IMR-90 (cell line): ENCODE results near the gene BLTP3B. TPM values are rescaled to one million over a fixed set of nuclear protein-coding genes. Genes with fewer than 3 reads are reported as not detected.

Source experiments
- ATAC-seq: fragments of 200-7000 bp; cut with Tn5 transposase; 2 replicates; pipeline ENCODE4 v1.9.1; 2020; ENCODE audit warnings: low read depth, mild to moderate bottlenecking, moderate library complexity
- BruUV-seq: library from RNA; stranded (reverse); fragments of 400-500 nt; replicated peaks from 2 replicates; lab custom pipeline; 2021; lab: Mats Ljungman, UMichigan
- CTCF ChIA-PET: fragments of 300-600 bp; formaldehyde crosslinking; extraction: SDS; loops from one replicate; lab custom pipeline; 2021; ENCODE audit warnings: antibody characterized with exemption; lab: Yijun Ruan, JAX
- POLR2A ChIA-PET: fragments of 300-600 bp; sonication (Branson Sonifier 250); formaldehyde crosslinking; loops from one replicate; lab custom pipeline; 2022; ENCODE audit warnings: antibody characterized with exemption; ENCODE audit not compliant: unreplicated experiment; lab: Charles Lee
- DNase-seq: peaks from one replicate; pipeline ENCODE4 v3.0.0; 2013
- H2AFZ ChIP-seq: replicated peaks from 2 replicates; pipeline ENCODE3; 2013; ENCODE audit warnings: low read length, mild to moderate bottlenecking; ENCODE audit not compliant: poor library complexity
- H2AK5ac ChIP-seq: 2 replicates; pipeline ENCODE4 v1.6.1; 2013; ENCODE audit warnings: low read depth, low read length, inconsistent platforms
- H2AK9ac ChIP-seq: replicated peaks from 2 replicates; pipeline ENCODE3; 2013; ENCODE audit warnings: mild to moderate bottlenecking, low read depth, low read length, moderate library complexity; ENCODE audit not compliant: poor library complexity
- H2BK120ac ChIP-seq: 2 replicates; pipeline ENCODE4 v1.6.1; 2013; ENCODE audit warnings: low read depth, low read length, inconsistent platforms
- H2BK15ac ChIP-seq: 3 replicates; pipeline ENCODE4 v1.6.1; 2013; ENCODE audit warnings: low read depth, low read length, inconsistent platforms
- H2BK20ac ChIP-seq: 2 replicates; pipeline ENCODE4 v1.6.1; 2013; ENCODE audit warnings: low read depth, mild to moderate bottlenecking, inconsistent platforms, low read length, moderate library complexity
- H2BK5ac ChIP-seq: 2 replicates; pipeline ENCODE4 v1.6.1; 2013; ENCODE audit warnings: mild to moderate bottlenecking, low read depth, low read length, inconsistent platforms; ENCODE audit not compliant: poor library complexity, severe bottlenecking
- H3K14ac ChIP-seq: replicated peaks from 2 replicates; pipeline ENCODE4 v1.6.1; 2013; ENCODE audit warnings: low read depth, low read length, inconsistent platforms
- H3K18ac ChIP-seq: 2 replicates; pipeline ENCODE4 v1.6.1; 2013; ENCODE audit warnings: low read depth, low read length, control low read depth
- H3K23ac ChIP-seq: 2 replicates; pipeline ENCODE4 v1.6.1; 2013; ENCODE audit warnings: low read depth, low read length, inconsistent platforms
- H3K27ac ChIP-seq: 2 replicates; pipeline ENCODE4 v1.5.1; 2013; ENCODE audit warnings: mild to moderate bottlenecking, control low read depth, low read length; ENCODE audit not compliant: insufficient read depth
- H3K27me3 ChIP-seq: 2 replicates; pipeline ENCODE4 v1.6.1; 2013; ENCODE audit warnings: low read length; ENCODE audit not compliant: control insufficient read depth, insufficient read depth
- H3K36me3 ChIP-seq: 2 replicates; pipeline ENCODE4 v1.6.1; 2013; ENCODE audit warnings: low read length, mixed read lengths; ENCODE audit not compliant: control insufficient read depth, insufficient read depth
- H3K4ac ChIP-seq: 2 replicates; pipeline ENCODE4 v1.6.1; 2013; ENCODE audit warnings: low read depth, low read length, inconsistent platforms
- H3K4me1 ChIP-seq: 2 replicates; pipeline ENCODE4 v1.6.1; 2013; ENCODE audit warnings: low read length, mixed read lengths; ENCODE audit not compliant: control insufficient read depth, insufficient read depth
- H3K4me2 ChIP-seq: 2 replicates; pipeline ENCODE4 v1.6.1; 2013; ENCODE audit warnings: low read depth, mild to moderate bottlenecking, control low read depth, low read length, moderate library complexity
- H3K4me3 ChIP-seq: 2 replicates; pipeline ENCODE4 v1.5.1; 2013; ENCODE audit warnings: low read depth, mild to moderate bottlenecking, control low read depth, low read length, moderate library complexity; ENCODE audit not compliant: insufficient read depth
- H3K56ac ChIP-seq: 2 replicates; pipeline ENCODE4 v1.6.1; 2013; ENCODE audit warnings: low read length, inconsistent platforms; ENCODE audit not compliant: insufficient read depth; ENCODE audit errors: extremely low read depth
- H3K79me1 ChIP-seq, 2 experiments: 2 replicates each; pipeline ENCODE4 v1.6.1; 2013; ENCODE audit warnings: low read length in 2 of 2, inconsistent platforms in 1 of 2, low read depth in 1 of 2
- H3K9ac ChIP-seq: 2 replicates; pipeline ENCODE4 v1.6.1; 2013; ENCODE audit warnings: low read depth, low read length, control low read depth
- H3K9me1 ChIP-seq: 2 replicates; pipeline ENCODE4 v1.6.1; 2013; ENCODE audit warnings: low read length, inconsistent platforms; ENCODE audit not compliant: insufficient read depth
- H3K9me3 ChIP-seq: 2 replicates; pipeline ENCODE4 v1.6.1; 2013; ENCODE audit warnings: low read length; ENCODE audit not compliant: control insufficient read depth, insufficient read depth
- H4K20me1 ChIP-seq: 2 replicates; pipeline ENCODE4 v1.6.1; 2013; ENCODE audit warnings: low read length, inconsistent platforms; ENCODE audit not compliant: insufficient read depth
- H4K5ac ChIP-seq: 2 replicates; pipeline ENCODE4 v1.6.1; 2013; ENCODE audit warnings: mild to moderate bottlenecking, low read depth, low read length, control low read depth
- H4K8ac ChIP-seq, 2 experiments: 2 replicates each; pipeline ENCODE4 v1.6.1; 2013; ENCODE audit warnings: low read depth in 2 of 2, low read length in 2 of 2, control low read depth in 1 of 2, inconsistent platforms in 1 of 2
- H4K91ac ChIP-seq: 2 replicates; pipeline ENCODE4 v1.6.1; 2013; ENCODE audit warnings: low read depth, low read length, inconsistent platforms; ENCODE audit not compliant: insufficient read depth
- CEBPB ChIP-seq: IDR thresholded peaks from 2 replicates; pipeline ENCODE4 v1.6.1; 2012; ENCODE audit warnings: low read depth, low read length, improper control_type of control experiment
- CHD1 ChIP-seq: IDR thresholded peaks from 2 replicates; pipeline ENCODE4 v1.6.1; 2012; ENCODE audit warnings: low read depth, low read length, improper control_type of control experiment
- FOS ChIP-seq: fragments of 150-350 bp; IDR thresholded peaks from 2 replicates; pipeline ENCODE4 v1.6.1; 2016; ENCODE audit warnings: low read depth, low read length
- MAFK ChIP-seq: IDR thresholded peaks from 2 replicates; pipeline ENCODE4 v1.6.1; 2012; ENCODE audit warnings: low read depth, low read length, improper control_type of control experiment
- MAZ ChIP-seq: IDR thresholded peaks from 2 replicates; pipeline ENCODE4 v1.6.1; 2012; ENCODE audit warnings: low read depth, mild to moderate bottlenecking, low read length, improper control_type of control experiment, moderate library complexity, borderline replicate concordance
- MXI1 ChIP-seq: IDR thresholded peaks from 2 replicates; pipeline ENCODE4 v1.6.1; 2012; ENCODE audit warnings: low read depth, mild to moderate bottlenecking, low read length, moderate library complexity, borderline replicate concordance
- NFE2L2 ChIP-seq: fragments of 150-350 bp; IDR thresholded peaks from 2 replicates; pipeline ENCODE4 v1.6.1; 2016; ENCODE audit warnings: low read depth, mild to moderate bottlenecking, low read length
- POLR2A ChIP-seq: IDR thresholded peaks from 2 replicates; pipeline ENCODE4 v1.6.1; 2012; ENCODE audit warnings: mild to moderate bottlenecking, low read depth, low read length
- RCOR1 ChIP-seq: IDR thresholded peaks from 2 replicates; pipeline ENCODE4 v1.6.1; 2012; ENCODE audit warnings: mild to moderate bottlenecking, low read length, improper control_type of control experiment; ENCODE audit not compliant: insufficient replicate concordance
- RFX5 ChIP-seq: IDR thresholded peaks from 2 replicates; pipeline ENCODE4 v1.8.0; 2012; ENCODE audit warnings: low read depth, mild to moderate bottlenecking, low read length, moderate library complexity
- SMC3 ChIP-seq: fragments of 150-350 bp; IDR thresholded peaks from 2 replicates; pipeline ENCODE4 v1.6.1; 2016; ENCODE audit warnings: low read depth, mild to moderate bottlenecking, antibody characterized with exemption, low read length, moderate library complexity
- WGBS, 2 experiments: methylation state at CpG; one replicate each; pipeline versions ENCODE4 v1.1.5 to v1.1.7; 2013; ENCODE audit warnings: missing lambda C conversion rate in 2 of 2; ENCODE audit not compliant: insufficient read length in 1 of 2; ENCODE audit errors: extremely low coverage in 2 of 2; 5-methylcytosine and 5-hydroxymethylcytosine counted together
- dilution Hi-C: fragments of 300-500 bp; cut with HindIII; formaldehyde crosslinking; loops from one replicate; pipeline ENCODE4 v1.14.3; 2018; ENCODE audit warnings: low sequenced_read_pairs; ENCODE audit not compliant: unreplicated experiment
- in situ Hi-C: fragments of 300-500 bp; cut with MboI; formaldehyde crosslinking; loops from 3 replicates; pipeline ENCODE4 v1.14.3; 2019; ENCODE audit warnings: low sequenced_read_pairs, inconsistent platforms, mixed read lengths
- intact Hi-C: fragments of 100-400 bp; cut with micrococcal nuclease; formaldehyde crosslinking; loops from 2 replicates; pipeline ENCODE4 v1.10.0; 2022
- polyA plus RNA-seq, 3 experiments: library from polyadenylated mRNA; depleted of rRNA; stranded (reverse); fragments of >200 nt; gene quantifications; 2 replicates each; pipeline ENCODE4 v1.2.3, GENCODE V29; 2012; ENCODE audit warnings: low replicate concordance in 1 of 3
- total RNA-seq: library from RNA; depleted of rRNA; stranded (reverse); fragments of >200 nt; gene quantifications from 2 replicates; pipeline ENCODE4 v1.2.3, GENCODE V29; 2012
- TF ChIP-seq, protein P1 (sequence below): conservative IDR thresholded peaks from 2 replicates; pipeline ENCODE4 v1.5.1; 2012; ENCODE audit warnings: mild to moderate bottlenecking, low read depth, low read length, improper control_type of control experiment
- TF ChIP-seq, protein P2 (sequence below): fragments of 150-350 bp; IDR thresholded peaks from 2 replicates; pipeline ENCODE4 v1.6.1; 2016; ENCODE audit warnings: low read depth, mild to moderate bottlenecking, low read length, moderate library complexity, borderline replicate concordance

BLTP3B gene
- total and polyA plus RNA-seq, 2 of the 4 experiments (the other 2 are of a cell fraction), result 8.9 to 38.7 TPM

GRCh38 chr12:100158535-100158934 lies 15.9 kb upstream of the BLTP3B start:
- dilution Hi-C loops, result no loop called here
- H3K4me1 ChIP-seq, result no peaks in the 10 kb centered on the region
- H3K56ac ChIP-seq, result no peak overlapping the region
- CTCF ChIA-PET, result no interaction called here
- H3K36me3 ChIP-seq, result no peaks in the 10 kb centered on the region
- H3K27ac ChIP-seq, result no peak overlapping the region
- no peak overlapping the region for H4K8ac ChIP-seq
- H2AK9ac ChIP-seq, result no peak overlapping the region
- no peaks in the 10 kb centered on the region for H4K20me1 ChIP-seq
- peaks cover 8% of the 10 kb centered on the region; the same call in 1 of the 2 replicates for H3K27me3 ChIP-seq
- BruUV-seq, result no TSS peak
- H3K9me1 ChIP-seq, result no peaks in the 10 kb centered on the region
- no peak for DNase-seq
- H3K4me2 ChIP-seq, result no peak overlapping the region
- intact Hi-C loops, result no loop called here
- no peak overlapping the region for H2AFZ ChIP-seq
- POLR2A ChIA-PET, result no interaction called here
- no peak overlapping the region for H4K5ac ChIP-seq
- in situ Hi-C loops, result no loop called here
- no peak overlapping the region for H3K4me3 ChIP-seq
- H3K9me3 ChIP-seq, result no peaks in the 10 kb centered on the region
- no peak overlapping the region for H3K14ac ChIP-seq
- no peak overlapping the region for H3K4ac ChIP-seq
- TF ChIP-seq CHD1 (no peak), NFE2L2 (no peak), MAZ (no peak), CEBPB (no peak), RFX5 (no peak), MAFK (no peak), MXI1 (no peak), SMC3 (no peak), POLR2A (no peak), RCOR1 (no peak), FOS (no peak)
- TF ChIP-seq, protein P1, sequence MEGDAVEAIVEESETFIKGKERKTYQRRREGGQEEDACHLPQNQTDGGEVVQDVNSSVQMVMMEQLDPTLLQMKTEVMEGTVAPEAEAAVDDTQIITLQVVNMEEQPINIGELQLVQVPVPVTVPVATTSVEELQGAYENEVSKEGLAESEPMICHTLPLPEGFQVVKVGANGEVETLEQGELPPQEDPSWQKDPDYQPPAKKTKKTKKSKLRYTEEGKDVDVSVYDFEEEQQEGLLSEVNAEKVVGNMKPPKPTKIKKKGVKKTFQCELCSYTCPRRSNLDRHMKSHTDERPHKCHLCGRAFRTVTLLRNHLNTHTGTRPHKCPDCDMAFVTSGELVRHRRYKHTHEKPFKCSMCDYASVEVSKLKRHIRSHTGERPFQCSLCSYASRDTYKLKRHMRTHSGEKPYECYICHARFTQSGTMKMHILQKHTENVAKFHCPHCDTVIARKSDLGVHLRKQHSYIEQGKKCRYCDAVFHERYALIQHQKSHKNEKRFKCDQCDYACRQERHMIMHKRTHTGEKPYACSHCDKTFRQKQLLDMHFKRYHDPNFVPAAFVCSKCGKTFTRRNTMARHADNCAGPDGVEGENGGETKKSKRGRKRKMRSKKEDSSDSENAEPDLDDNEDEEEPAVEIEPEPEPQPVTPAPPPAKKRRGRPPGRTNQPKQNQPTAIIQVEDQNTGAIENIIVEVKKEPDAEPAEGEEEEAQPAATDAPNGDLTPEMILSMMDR, result no peak
- TF ChIP-seq, protein P2, sequence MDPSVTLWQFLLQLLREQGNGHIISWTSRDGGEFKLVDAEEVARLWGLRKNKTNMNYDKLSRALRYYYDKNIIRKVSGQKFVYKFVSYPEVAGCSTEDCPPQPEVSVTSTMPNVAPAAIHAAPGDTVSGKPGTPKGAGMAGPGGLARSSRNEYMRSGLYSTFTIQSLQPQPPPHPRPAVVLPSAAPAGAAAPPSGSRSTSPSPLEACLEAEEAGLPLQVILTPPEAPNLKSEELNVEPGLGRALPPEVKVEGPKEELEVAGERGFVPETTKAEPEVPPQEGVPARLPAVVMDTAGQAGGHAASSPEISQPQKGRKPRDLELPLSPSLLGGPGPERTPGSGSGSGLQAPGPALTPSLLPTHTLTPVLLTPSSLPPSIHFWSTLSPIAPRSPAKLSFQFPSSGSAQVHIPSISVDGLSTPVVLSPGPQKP, result no peak
- H2BK120ac ChIP-seq, result no peak overlapping the region
- H2BK5ac ChIP-seq, result no peak overlapping the region
- 71% methylated on average over 2 of the region's 4 CpGs; no CpG with 5 or more reads in 1 of the 2 experiments for WGBS, 2 experiments
- no peak overlapping the region for H2AK5ac ChIP-seq
- no peaks in the 10 kb centered on the region for H3K79me1 ChIP-seq
- no peak overlapping the region for H4K91ac ChIP-seq
- H2BK20ac ChIP-seq, result no peak overlapping the region
- no peak overlapping the region for H2BK15ac ChIP-seq
- ATAC-seq, result no peak
- H3K23ac ChIP-seq, result no peak overlapping the region
- H3K18ac ChIP-seq, result no peak overlapping the region
- H3K9ac ChIP-seq, result no peak overlapping the region
